GM12878 (cell line): ENCODE results near the gene ADNP2. TPM values are rescaled to one million over a fixed set of nuclear protein-coding genes. Genes with fewer than 3 reads are reported as not detected.

Experiments
- ATAC-seq: fragments of 200-7000 bp; cut with Tn5 transposase; 3 replicates; pipeline ENCODE4 v1.9.1; 2020; ENCODE audit warnings: mild to moderate bottlenecking, moderate library complexity
- BruUV-seq: library from RNA; stranded (reverse); fragments of 400-500 nt; replicated peaks from 2 replicates; lab custom pipeline; 2021; lab: Mats Ljungman, UMichigan
- CTCF ChIA-PET: fragments of 300-600 bp; sonication (Branson Sonifier 250); formaldehyde crosslinking; extraction: SDS; loops from one replicate; lab custom pipeline; 2021; ENCODE audit warnings: inconsistent platforms; lab: Yijun Ruan, JAX
- POLR2A ChIA-PET: fragments of 350-600 bp; formaldehyde crosslinking; extraction: SDS; loops from one replicate; lab custom pipeline; 2021; ENCODE audit warnings: inconsistent platforms; lab: Charles Lee
- RAD21 ChIA-PET: fragments of 300-600 bp; sonication (Branson Sonifier 250); formaldehyde crosslinking; loops from one replicate; lab custom pipeline; 2023; ENCODE audit warnings: antibody characterized with exemption; ENCODE audit not compliant: unreplicated experiment; lab: Charles Lee
- SMC1A ChIA-PET: fragments of 300-600 bp; sonication (Branson Sonifier 250); formaldehyde crosslinking; loops from one replicate; lab custom pipeline; 2023; ENCODE audit not compliant: unreplicated experiment, uncharacterized antibody; lab: Charles Lee
- DNase-seq: peaks from one replicate; pipeline ENCODE4 v3.0.0-alpha.2; 2011; ENCODE audit warnings: low read depth, low spot score
- FAIRE-seq: peaks from 3 replicates; lab custom pipeline; 2011; peaks lifted over from hg19 to GRCh38; lab: Jason Lieb, UNC
- H2AFZ ChIP-seq: 2 replicates; pipeline ENCODE4 v1.6.0; 2011; ENCODE audit warnings: low read depth, low read length, control low read depth; ENCODE audit not compliant: control insufficient read depth
- H3K27ac ChIP-seq: 2 replicates; pipeline ENCODE4 v1.5.1; 2011; ENCODE audit warnings: control low read depth; ENCODE audit not compliant: control insufficient read depth, insufficient read depth
- H3K27me3 ChIP-seq, 2 experiments: replicated peaks in 1 of 2; 2 replicates each; pipeline versions ENCODE4 v1.6.0 to v1.6.1; 2011; ENCODE audit warnings: low read length in 1 of 2; ENCODE audit not compliant: control insufficient read depth in 2 of 2, insufficient read depth in 2 of 2
- H3K36me3 ChIP-seq, 2 experiments: 2 replicates each; pipeline ENCODE4 v1.5.1; 2011; ENCODE audit warnings: low read length in 1 of 2; ENCODE audit not compliant: control insufficient read depth in 2 of 2, insufficient read depth in 2 of 2
- H3K4me1 ChIP-seq: 2 replicates; pipeline ENCODE4 v1.6.1; 2011; ENCODE audit warnings: mild to moderate bottlenecking, low read length, moderate library complexity, mixed read lengths; ENCODE audit not compliant: control insufficient read depth, insufficient read depth
- H3K4me2 ChIP-seq: 2 replicates; pipeline ENCODE4 v1.6.0; 2011; ENCODE audit warnings: control low read depth; ENCODE audit not compliant: control insufficient read depth, insufficient read depth
- H3K4me3 ChIP-seq: fragments of 200-600 bp; sonication (generic); 2 replicates; pipeline ENCODE4 v1.5.1; 2016
- H3K79me2 ChIP-seq: 2 replicates; pipeline ENCODE4 v1.6.0; 2011; ENCODE audit warnings: low read length; ENCODE audit not compliant: control insufficient read depth, insufficient read depth
- H3K9ac ChIP-seq: 2 replicates; pipeline ENCODE4 v1.8.0; 2011; ENCODE audit warnings: low read length, control low read depth, mixed read lengths; ENCODE audit not compliant: control insufficient read depth, insufficient read depth
- H3K9me3 ChIP-seq: replicated peaks from 3 replicates; pipeline ENCODE4 v1.5.1; 2011; ENCODE audit warnings: mild to moderate bottlenecking, low read length; ENCODE audit not compliant: control insufficient read depth, insufficient read depth
- H4K20me1 ChIP-seq: 2 replicates; pipeline ENCODE4 v1.6.0; 2011; ENCODE audit not compliant: control insufficient read depth, insufficient read depth
- DPF2 ChIP-seq: fragments of 450-650 bp; IDR thresholded peaks from 2 replicates; pipeline ENCODE4 v1.6.1; 2017; ENCODE audit warnings: mild to moderate bottlenecking
- EED ChIP-seq: sonication (generic); IDR thresholded peaks from 2 replicates; pipeline ENCODE4 v1.6.1; 2016; ENCODE audit warnings: antibody characterized with exemption, low read depth
- ESRRA ChIP-seq: IDR thresholded peaks from 2 replicates; pipeline ENCODE4 v1.6.1; 2012; ENCODE audit warnings: mild to moderate bottlenecking, low read length, improper control_type of control experiment
- ETV6 ChIP-seq, 2 experiments: fragments of 450-650 bp in 1 of 2; IDR thresholded peaks in 1 of 2; conservative IDR thresholded peaks in 1 of 2; 2 replicates each; pipeline ENCODE4 v1.6.1; 2014; ENCODE audit warnings: antibody characterized with exemption in 1 of 2, borderline replicate concordance in 1 of 2, low read depth in 1 of 2, mild to moderate bottlenecking in 1 of 2, moderate library complexity in 1 of 2
- EZH2 ChIP-seq: IDR thresholded peaks from 2 replicates; pipeline ENCODE4 v1.6.1; 2012; ENCODE audit warnings: low read depth, mild to moderate bottlenecking, control low read depth, inconsistent platforms, low read length, borderline replicate concordance; ENCODE audit not compliant: control insufficient read depth
- KAT2A ChIP-seq: conservative IDR thresholded peaks from 2 replicates; pipeline ENCODE4 v1.6.1; 2011; ENCODE audit warnings: low read depth, low read length; ENCODE audit not compliant: control insufficient read depth
- PAX8 ChIP-seq: fragments of 450-650 bp; IDR thresholded peaks from 2 replicates; pipeline ENCODE4 v1.6.1; 2017; ENCODE audit warnings: mild to moderate bottlenecking, moderate library complexity
- POU2F2 ChIP-seq: IDR thresholded peaks from 3 replicates; pipeline ENCODE4 v1.6.1; 2011; ENCODE audit warnings: low read depth, mild to moderate bottlenecking, low read length, borderline replicate concordance
- SREBF1 ChIP-seq: IDR thresholded peaks from 2 replicates; pipeline ENCODE4 v1.6.1; 2012; ENCODE audit warnings: mild to moderate bottlenecking, low read length
- TCF7 ChIP-seq: IDR thresholded peaks from 2 replicates; pipeline ENCODE4 v1.6.1; 2014; ENCODE audit warnings: antibody characterized with exemption, borderline replicate concordance
- WGBS: methylation state at CpG from one replicate; pipeline ENCODE4 v1.1.6; 2016; ENCODE audit warnings: low lambda C conversion rate; ENCODE audit not compliant: insufficient replicate concordance, insufficient coverage; ENCODE audit errors: missing lambda C conversion rate; 5-methylcytosine and 5-hydroxymethylcytosine counted together
- in situ Hi-C: fragments of 300-500 bp; cut with MboI; formaldehyde crosslinking; loops from 9 replicates; pipeline ENCODE4 v1.14.3; 2018; ENCODE audit warnings: mixed read lengths
- intact Hi-C: fragments of 100-400 bp; cut with micrococcal nuclease; formaldehyde crosslinking; loops from one replicate; pipeline ENCODE4 v1.14.2; 2022; ENCODE audit not compliant: unreplicated experiment
- polyA plus RNA-seq, 11 experiments: library from polyadenylated mRNA; depleted of rRNA in 4 of 11; unstranded in 6 of 11; stranded (reverse) in 5 of 11; fragments of >200 nt; fragmentation: Nextera tagmentation in 4 of 11; fragmentation: Illumina TruSeq in 1 of 11; extraction: Ambion mirVana in 4 of 11; extraction: Trizol in 1 of 11; gene quantifications; 1 replicate in 1 of 11; 2 replicates in 10 of 11; pipeline versions ENCODE4 v1.2.1 to v1.2.3, GENCODE V29; 2011 to 2016; ENCODE audit warnings: inconsistent platforms in 2 of 11, missing spikeins in 2 of 11, low read depth in 1 of 11
- total RNA-seq, 4 experiments: library from RNA; depleted of rRNA in 3 of 4; stranded (reverse); fragments of >200 nt in 3 of 4; fragmentation: Illumina TruSeq in 1 of 4; extraction: Trizol in 1 of 4; gene quantifications; 2 replicates each; pipeline versions ENCODE4 v1.2.1 to v1.2.3, GENCODE V29; 2013 to 2021
- TF ChIP-seq, protein P1 (sequence below): fragments of 450-650 bp; IDR thresholded peaks from 2 replicates; pipeline ENCODE4 v1.6.1; 2017; ENCODE audit warnings: mild to moderate bottlenecking, moderate library complexity
- TF ChIP-seq, protein P2 (sequence below): fragments of 450-650 bp; IDR thresholded peaks from 2 replicates; pipeline ENCODE4 v1.6.1; 2017; ENCODE audit warnings: mild to moderate bottlenecking
- TF ChIP-seq, protein P3 (sequence below): IDR thresholded peaks from 2 replicates; pipeline ENCODE4 v1.6.1; 2012; ENCODE audit warnings: low read depth, low read length, improper control_type of control experiment
- TF ChIP-seq, protein P4 (sequence below): fragments of 150-350 bp; IDR thresholded peaks from 2 replicates; pipeline ENCODE4 v1.6.1; 2016; ENCODE audit warnings: low read depth, low read length

Gene ADNP2
- total and polyA plus RNA-seq, 10 of the 15 experiments (the other 5 are each of a cell fraction or from before 2014, with no cell fraction given) = 3.7 to 25.1 (median 13.0) TPM

DNA sequence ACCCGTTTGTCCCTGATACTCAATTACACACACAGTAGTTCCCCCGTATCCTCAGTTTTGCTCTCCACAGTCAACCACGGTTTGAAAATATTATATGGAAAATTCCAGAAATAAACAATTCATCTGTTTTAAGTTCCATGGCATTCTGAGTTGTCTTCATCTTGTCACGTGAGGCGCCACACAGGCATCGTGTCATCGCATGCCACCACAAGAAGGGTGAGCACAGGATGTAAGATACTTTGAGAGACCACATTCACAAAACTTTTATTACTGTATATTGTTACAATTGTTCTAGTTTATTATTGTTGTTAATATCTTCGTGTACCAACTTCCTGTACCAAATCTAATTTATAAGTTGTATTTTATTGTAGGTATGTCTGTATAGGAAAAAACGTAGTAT is 17.7 kb downstream of the ADNP2 start:
- no TSS peak for BruUV-seq
- H3K27ac ChIP-seq = no peak overlapping the region
- ATAC-seq = no peak
- ChIA-PET RAD21 (interaction anchor here (0.6 kb wide), 1 partner anchor 84 kb away, joined by 4 read pairs; no protein-coding TSS in a partner anchor), POLR2A (interaction anchor here (0.6 kb wide), 1 partner anchor 21 kb away, joined by 3 read pairs; no protein-coding TSS in a partner anchor), SMC1A (no interaction called here), CTCF (interaction anchor here (1.7 kb wide), 1 partner anchor 32 kb away, joined by 5 read pairs; no protein-coding TSS in a partner anchor)
- no peaks in the 10 kb centered on the region for H3K4me1 ChIP-seq
- no peak for DNase-seq
- no peaks in the 10 kb centered on the region for H3K27me3 ChIP-seq
- no peak overlapping the region for H2AFZ ChIP-seq
- H3K36me3 ChIP-seq = no peaks in the 10 kb centered on the region; a peak in 1 of 4 replicates
- in situ Hi-C loops (no loop called here), intact Hi-C loops (no loop called here)
- H3K4me2 ChIP-seq = no peak overlapping the region
- H3K79me2 ChIP-seq = peaks cover 11% of the 10 kb centered on the region
- no peak for FAIRE-seq
- 98% methylated on average over 9 of the region's 9 CpGs for WGBS
- no peak overlapping the region for H3K4me3 ChIP-seq
- no peak overlapping the region for H3K9ac ChIP-seq
- no peaks in the 10 kb centered on the region for H3K9me3 ChIP-seq
- no peaks in the 10 kb centered on the region for H4K20me1 ChIP-seq
- TF ChIP-seq EED (no peak), EZH2 (no peak), KAT2A (no peak), TCF7 (no peak), DPF2 (no peak), ESRRA (no peak), POU2F2 (no peak), SREBF1 (no peak), ETV6 (conservative IDR thresholded peaks at IDR 0.05 in 1 of 2, IDR thresholded peaks at IDR 0.05 in 1 of 2; ENCODE audit: borderline replicate concordance in 1 of 2, low read depth in 1 of 2) (no peak), PAX8 (no peak)
- TF ChIP-seq, protein P1, sequence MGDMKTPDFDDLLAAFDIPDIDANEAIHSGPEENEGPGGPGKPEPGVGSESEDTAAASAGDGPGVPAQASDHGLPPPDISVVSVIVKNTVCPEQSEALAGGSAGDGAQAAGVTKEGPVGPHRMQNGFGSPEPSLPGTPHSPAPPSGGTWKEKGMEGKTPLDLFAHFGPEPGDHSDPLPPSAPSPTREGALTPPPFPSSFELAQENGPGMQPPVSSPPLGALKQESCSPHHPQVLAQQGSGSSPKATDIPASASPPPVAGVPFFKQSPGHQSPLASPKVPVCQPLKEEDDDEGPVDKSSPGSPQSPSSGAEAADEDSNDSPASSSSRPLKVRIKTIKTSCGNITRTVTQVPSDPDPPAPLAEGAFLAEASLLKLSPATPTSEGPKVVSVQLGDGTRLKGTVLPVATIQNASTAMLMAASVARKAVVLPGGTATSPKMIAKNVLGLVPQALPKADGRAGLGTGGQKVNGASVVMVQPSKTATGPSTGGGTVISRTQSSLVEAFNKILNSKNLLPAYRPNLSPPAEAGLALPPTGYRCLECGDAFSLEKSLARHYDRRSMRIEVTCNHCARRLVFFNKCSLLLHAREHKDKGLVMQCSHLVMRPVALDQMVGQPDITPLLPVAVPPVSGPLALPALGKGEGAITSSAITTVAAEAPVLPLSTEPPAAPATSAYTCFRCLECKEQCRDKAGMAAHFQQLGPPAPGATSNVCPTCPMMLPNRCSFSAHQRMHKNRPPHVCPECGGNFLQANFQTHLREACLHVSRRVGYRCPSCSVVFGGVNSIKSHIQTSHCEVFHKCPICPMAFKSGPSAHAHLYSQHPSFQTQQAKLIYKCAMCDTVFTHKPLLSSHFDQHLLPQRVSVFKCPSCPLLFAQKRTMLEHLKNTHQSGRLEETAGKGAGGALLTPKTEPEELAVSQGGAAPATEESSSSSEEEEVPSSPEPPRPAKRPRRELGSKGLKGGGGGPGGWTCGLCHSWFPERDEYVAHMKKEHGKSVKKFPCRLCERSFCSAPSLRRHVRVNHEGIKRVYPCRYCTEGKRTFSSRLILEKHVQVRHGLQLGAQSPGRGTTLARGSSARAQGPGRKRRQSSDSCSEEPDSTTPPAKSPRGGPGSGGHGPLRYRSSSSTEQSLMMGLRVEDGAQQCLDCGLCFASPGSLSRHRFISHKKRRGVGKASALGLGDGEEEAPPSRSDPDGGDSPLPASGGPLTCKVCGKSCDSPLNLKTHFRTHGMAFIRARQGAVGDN = no peak
- TF ChIP-seq, protein P2, sequence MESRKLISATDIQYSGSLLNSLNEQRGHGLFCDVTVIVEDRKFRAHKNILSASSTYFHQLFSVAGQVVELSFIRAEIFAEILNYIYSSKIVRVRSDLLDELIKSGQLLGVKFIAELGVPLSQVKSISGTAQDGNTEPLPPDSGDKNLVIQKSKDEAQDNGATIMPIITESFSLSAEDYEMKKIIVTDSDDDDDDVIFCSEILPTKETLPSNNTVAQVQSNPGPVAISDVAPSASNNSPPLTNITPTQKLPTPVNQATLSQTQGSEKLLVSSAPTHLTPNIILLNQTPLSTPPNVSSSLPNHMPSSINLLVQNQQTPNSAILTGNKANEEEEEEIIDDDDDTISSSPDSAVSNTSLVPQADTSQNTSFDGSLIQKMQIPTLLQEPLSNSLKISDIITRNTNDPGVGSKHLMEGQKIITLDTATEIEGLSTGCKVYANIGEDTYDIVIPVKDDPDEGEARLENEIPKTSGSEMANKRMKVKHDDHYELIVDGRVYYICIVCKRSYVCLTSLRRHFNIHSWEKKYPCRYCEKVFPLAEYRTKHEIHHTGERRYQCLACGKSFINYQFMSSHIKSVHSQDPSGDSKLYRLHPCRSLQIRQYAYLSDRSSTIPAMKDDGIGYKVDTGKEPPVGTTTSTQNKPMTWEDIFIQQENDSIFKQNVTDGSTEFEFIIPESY = no peak
- TF ChIP-seq, protein P3, sequence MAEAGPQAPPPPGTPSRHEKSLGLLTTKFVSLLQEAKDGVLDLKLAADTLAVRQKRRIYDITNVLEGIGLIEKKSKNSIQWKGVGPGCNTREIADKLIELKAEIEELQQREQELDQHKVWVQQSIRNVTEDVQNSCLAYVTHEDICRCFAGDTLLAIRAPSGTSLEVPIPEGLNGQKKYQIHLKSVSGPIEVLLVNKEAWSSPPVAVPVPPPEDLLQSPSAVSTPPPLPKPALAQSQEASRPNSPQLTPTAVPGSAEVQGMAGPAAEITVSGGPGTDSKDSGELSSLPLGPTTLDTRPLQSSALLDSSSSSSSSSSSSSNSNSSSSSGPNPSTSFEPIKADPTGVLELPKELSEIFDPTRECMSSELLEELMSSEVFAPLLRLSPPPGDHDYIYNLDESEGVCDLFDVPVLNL = no peak
- TF ChIP-seq, protein P4, sequence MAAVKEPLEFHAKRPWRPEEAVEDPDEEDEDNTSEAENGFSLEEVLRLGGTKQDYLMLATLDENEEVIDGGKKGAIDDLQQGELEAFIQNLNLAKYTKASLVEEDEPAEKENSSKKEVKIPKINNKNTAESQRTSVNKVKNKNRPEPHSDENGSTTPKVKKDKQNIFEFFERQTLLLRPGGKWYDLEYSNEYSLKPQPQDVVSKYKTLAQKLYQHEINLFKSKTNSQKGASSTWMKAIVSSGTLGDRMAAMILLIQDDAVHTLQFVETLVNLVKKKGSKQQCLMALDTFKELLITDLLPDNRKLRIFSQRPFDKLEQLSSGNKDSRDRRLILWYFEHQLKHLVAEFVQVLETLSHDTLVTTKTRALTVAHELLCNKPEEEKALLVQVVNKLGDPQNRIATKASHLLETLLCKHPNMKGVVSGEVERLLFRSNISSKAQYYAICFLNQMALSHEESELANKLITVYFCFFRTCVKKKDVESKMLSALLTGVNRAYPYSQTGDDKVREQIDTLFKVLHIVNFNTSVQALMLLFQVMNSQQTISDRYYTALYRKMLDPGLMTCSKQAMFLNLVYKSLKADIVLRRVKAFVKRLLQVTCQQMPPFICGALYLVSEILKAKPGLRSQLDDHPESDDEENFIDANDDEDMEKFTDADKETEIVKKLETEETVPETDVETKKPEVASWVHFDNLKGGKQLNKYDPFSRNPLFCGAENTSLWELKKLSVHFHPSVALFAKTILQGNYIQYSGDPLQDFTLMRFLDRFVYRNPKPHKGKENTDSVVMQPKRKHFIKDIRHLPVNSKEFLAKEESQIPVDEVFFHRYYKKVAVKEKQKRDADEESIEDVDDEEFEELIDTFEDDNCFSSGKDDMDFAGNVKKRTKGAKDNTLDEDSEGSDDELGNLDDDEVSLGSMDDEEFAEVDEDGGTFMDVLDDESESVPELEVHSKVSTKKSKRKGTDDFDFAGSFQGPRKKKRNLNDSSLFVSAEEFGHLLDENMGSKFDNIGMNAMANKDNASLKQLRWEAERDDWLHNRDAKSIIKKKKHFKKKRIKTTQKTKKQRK = no peak
